ENCODE measurements around the gene PIMREG. TPM values are rescaled to one million over a fixed set of nuclear protein-coding genes. Genes with fewer than 3 reads are reported as not detected.
A peak's percentile ranks its signal among the peaks of the same experiment; 100 is the strongest.

The PIMREG gene
- total and polyA plus RNA-seq, 2 experiments from 2014 or later = 24.4 to 28.7 TPM

DNA sequence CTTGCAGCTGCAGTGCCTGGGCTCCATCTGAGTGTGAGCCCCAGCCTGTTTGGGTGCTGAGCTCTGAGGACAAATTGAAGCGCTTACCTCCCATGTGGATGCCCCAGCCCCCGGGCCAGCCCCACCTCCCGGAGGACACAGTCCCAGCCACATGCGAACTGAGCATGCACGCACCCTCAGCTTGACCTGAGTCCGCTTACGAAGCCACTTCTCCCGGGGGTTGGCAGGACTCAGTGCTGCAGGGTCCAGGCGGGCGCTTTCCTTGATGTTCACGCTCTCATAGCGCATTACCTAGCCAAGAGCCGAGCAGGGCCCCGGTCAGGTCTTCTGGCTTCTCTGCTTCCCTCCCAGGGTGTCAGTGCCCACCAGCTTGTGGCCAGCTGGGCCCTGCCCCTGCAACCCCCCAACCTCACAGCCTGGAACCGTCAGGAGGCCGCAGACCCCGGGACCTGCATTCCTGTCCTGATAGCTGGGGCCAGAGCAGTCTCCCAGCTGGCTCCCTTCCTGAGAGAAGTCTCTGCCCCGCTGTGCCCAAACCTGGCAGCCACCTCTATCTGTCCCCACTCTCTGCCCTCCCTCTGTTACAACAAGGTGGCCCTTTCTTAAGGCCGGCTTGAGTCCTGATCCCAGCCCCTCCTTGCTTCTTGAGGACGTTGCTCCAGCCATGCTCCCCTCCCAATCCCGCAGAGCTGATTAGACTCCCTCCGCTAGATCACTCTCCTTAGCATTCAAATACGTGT lies 24.0 kb downstream of the PIMREG start:
- H3K4me3 ChIP-seq = no peak overlapping the region
- no peaks in the 10 kb centered on the region for H3K9me2 ChIP-seq (ENCODE audit: insufficient read depth)
- DNase-seq = no peak
- 75 to 78% methylated on average over 23 of the region's 23 CpGs for WGBS, 2 experiments (ENCODE audit: low coverage in 1 of 2, low lambda C conversion rate in 2 of 2, missing lambda C conversion rate in 2 of 2)
- H2AFZ ChIP-seq = no peak overlapping the region
- in situ Hi-C loops (cut with MboI) = no loop called here
- no peaks in the 10 kb centered on the region for H3K27me3 ChIP-seq (replicated peaks; ENCODE audit: insufficient read depth)
- no peak overlapping the region for H3K4me2 ChIP-seq (ENCODE audit: unreplicated experiment)
- peaks cover 10% of the 10 kb centered on the region for H3K4me1 ChIP-seq (ENCODE audit: insufficient read depth)
- no peak overlapping the region for H3K27ac ChIP-seq
- no peaks in the 10 kb centered on the region for H4K20me1 ChIP-seq (ENCODE audit: insufficient read depth)
- H3K36me3 ChIP-seq (ENCODE audit: low read depth) = no peaks in the 10 kb centered on the region; the same call in 1 of the 2 replicates
- H3K9ac ChIP-seq = no peak overlapping the region
- H3F3A ChIP-seq (ENCODE audit: insufficient read depth) = no peaks in the 10 kb centered on the region
- TF ChIP-seq EZH2phosphoT487 (IDR thresholded peaks at IDR 0.05; ENCODE audit: insufficient read depth, low read depth) = no peak
- no peak for TF ChIP-seq EZH2 (IDR thresholded peaks at IDR 0.05; ENCODE audit: insufficient read depth, poor library complexity, severe bottlenecking)
- no peaks in the 10 kb centered on the region for H3K9me3 ChIP-seq (ENCODE audit: low read depth)
- H3K79me2 ChIP-seq (ENCODE audit: insufficient read depth) = no peaks in the 10 kb centered on the region

DNA sequence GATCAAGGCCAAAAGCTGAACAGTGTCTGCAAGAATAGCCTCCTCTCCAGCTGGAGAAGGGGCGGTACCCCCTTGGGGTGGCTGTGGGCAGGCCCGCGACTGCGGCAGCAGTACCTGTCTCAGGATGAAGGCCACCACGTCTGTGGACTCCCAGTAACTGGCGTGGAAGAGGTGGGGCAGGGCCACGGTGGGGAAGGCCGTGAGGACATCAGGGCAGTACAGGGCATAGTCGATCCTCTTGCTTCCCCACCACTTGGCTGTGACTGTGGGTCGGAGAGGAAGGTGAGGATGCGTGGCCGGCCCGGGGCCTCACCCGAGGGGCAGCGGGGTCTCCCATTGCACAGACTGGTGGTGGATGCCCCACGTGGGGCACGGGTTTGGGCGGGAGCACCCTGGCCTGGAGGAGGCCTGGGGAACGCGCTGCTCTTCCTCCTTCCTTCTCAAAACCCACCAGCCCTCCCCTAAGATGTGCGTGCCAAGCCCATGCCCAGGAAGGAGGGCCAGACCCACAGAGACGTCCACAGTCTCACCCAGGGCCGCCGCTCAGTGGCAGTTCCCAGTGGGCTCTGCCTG lies 26.0 kb downstream of the PIMREG start:
- H3K79me2 ChIP-seq (ENCODE audit: insufficient read depth) = no peaks in the 10 kb centered on the region
- H3K36me3 ChIP-seq (ENCODE audit: low read depth) = no peaks in the 10 kb centered on the region; the same call in 1 of the 2 replicates
- no peak overlapping the region for H3K4me2 ChIP-seq (ENCODE audit: unreplicated experiment)
- no peaks in the 10 kb centered on the region for H3K9me2 ChIP-seq (ENCODE audit: insufficient read depth)
- peaks cover 10% of the 10 kb centered on the region for H3K4me1 ChIP-seq (ENCODE audit: insufficient read depth)
- H4K20me1 ChIP-seq (ENCODE audit: insufficient read depth) = no peaks in the 10 kb centered on the region
- no peak overlapping the region for H2AFZ ChIP-seq
- no peak overlapping the region for H3K4me3 ChIP-seq
- no peak overlapping the region for H3K9ac ChIP-seq
- no peaks in the 10 kb centered on the region for H3F3A ChIP-seq (ENCODE audit: insufficient read depth)
- no peak overlapping the region for H3K27ac ChIP-seq
- in situ Hi-C loops (cut with MboI) = no loop called here
- DNase-seq = no peak
- H3K27me3 ChIP-seq (replicated peaks; ENCODE audit: insufficient read depth) = no peaks in the 10 kb centered on the region
- no peaks in the 10 kb centered on the region for H3K9me3 ChIP-seq (ENCODE audit: low read depth)
- WGBS, 2 experiments (ENCODE audit: low coverage in 1 of 2, low lambda C conversion rate in 2 of 2, missing lambda C conversion rate in 2 of 2) = 94% methylated on average over 18 to 21 of the region's 24 CpGs
- TF ChIP-seq EZH2 (IDR thresholded peaks at IDR 0.05; ENCODE audit: insufficient read depth, poor library complexity, severe bottlenecking) (no peak), EZH2phosphoT487 (IDR thresholded peaks at IDR 0.05; ENCODE audit: insufficient read depth, low read depth) (no peak)

DNA sequence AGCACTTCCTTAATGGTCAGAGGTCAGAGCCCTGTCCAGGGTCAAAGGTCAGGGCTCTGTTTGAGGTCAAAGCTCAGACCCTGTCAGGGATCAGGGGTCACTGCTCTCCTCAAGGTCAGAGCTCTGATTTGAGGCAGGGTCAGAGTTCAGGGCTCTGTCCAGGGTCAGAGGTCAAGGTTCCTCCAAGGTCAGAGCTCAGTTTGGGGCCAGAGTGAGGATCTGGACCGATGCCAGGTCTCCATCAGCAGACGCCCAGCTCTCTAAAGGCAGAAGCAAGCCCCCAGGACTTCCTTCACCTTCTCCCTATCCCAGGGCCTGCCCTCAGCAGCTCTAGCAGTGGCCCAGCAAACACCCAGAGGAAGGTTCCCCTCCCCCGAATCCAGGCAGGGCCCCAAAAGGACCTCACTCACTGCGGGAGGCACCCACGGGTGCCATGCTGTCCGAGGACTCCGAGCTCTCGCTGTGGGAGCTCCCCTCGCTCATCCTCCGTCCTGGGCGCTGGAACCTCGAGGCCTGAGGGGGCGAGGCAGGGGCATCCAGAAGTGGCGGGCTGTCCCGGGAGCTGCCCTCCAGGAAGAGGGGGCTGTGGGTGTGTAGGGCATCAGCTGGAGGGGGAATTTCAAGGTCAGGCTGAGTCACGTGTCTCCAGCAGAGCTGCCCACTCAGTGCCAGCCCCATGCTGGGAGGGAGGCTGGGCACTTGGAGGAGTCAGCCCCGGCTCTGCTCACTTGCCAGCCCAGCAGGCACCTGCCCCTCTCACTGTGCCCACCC lies 26.7 kb downstream of the PIMREG start:
- Histone ChIP-seq H3K36me3 (ENCODE audit: low read depth) (no peaks in the 10 kb centered on the region; the same call in 1 of the 2 replicates), H3K9ac (no peak overlapping the region), H3K9me2 (ENCODE audit: insufficient read depth) (no peaks in the 10 kb centered on the region), H3K4me2 (ENCODE audit: unreplicated experiment) (no peak overlapping the region), H3K4me3 (no peak overlapping the region), H3K27ac (no peak overlapping the region), H4K20me1 (ENCODE audit: insufficient read depth) (no peaks in the 10 kb centered on the region), H3K79me2 (ENCODE audit: insufficient read depth) (no peaks in the 10 kb centered on the region), H3K9me3 (ENCODE audit: low read depth) (no peaks in the 10 kb centered on the region), H3F3A (ENCODE audit: insufficient read depth) (peaks cover 5% of the 10 kb centered on the region; the same call in 1 of the 2 replicates), H2AFZ (no peak overlapping the region), H3K27me3 (replicated peaks; ENCODE audit: insufficient read depth) (no peaks in the 10 kb centered on the region), H3K4me1 (ENCODE audit: insufficient read depth) (peaks cover 14% of the 10 kb centered on the region)
- TF ChIP-seq EZH2 (IDR thresholded peaks at IDR 0.05; ENCODE audit: insufficient read depth, poor library complexity, severe bottlenecking) = no peak
- TF ChIP-seq EZH2phosphoT487 (IDR thresholded peaks at IDR 0.05; ENCODE audit: insufficient read depth, low read depth) = no peak
- 88 to 94% methylated on average over 14 to 17 of the region's 17 CpGs for WGBS, 2 experiments (ENCODE audit: low coverage in 1 of 2, low lambda C conversion rate in 2 of 2, missing lambda C conversion rate in 2 of 2)
- in situ Hi-C loops (cut with MboI) = no loop called here
- peak; percentile 16 for DNase-seq
